Middle frontal gyrus (tissue), 1 donor: ENCODE results near the gene HARBI1.
A peak's percentile ranks its signal among the peaks of the same experiment; 100 is the strongest.

Experiments used
- DNase-seq: peaks from one replicate; pipeline ENCODE4 v3.0.0-alpha.2; 2015; ENCODE audit warnings: low spot score; ENCODE audit errors: extremely low spot score

The HARBI1 gene, protein sequence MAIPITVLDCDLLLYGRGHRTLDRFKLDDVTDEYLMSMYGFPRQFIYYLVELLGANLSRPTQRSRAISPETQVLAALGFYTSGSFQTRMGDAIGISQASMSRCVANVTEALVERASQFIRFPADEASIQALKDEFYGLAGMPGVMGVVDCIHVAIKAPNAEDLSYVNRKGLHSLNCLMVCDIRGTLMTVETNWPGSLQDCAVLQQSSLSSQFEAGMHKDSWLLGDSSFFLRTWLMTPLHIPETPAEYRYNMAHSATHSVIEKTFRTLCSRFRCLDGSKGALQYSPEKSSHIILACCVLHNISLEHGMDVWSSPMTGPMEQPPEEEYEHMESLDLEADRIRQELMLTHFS

DNA sequence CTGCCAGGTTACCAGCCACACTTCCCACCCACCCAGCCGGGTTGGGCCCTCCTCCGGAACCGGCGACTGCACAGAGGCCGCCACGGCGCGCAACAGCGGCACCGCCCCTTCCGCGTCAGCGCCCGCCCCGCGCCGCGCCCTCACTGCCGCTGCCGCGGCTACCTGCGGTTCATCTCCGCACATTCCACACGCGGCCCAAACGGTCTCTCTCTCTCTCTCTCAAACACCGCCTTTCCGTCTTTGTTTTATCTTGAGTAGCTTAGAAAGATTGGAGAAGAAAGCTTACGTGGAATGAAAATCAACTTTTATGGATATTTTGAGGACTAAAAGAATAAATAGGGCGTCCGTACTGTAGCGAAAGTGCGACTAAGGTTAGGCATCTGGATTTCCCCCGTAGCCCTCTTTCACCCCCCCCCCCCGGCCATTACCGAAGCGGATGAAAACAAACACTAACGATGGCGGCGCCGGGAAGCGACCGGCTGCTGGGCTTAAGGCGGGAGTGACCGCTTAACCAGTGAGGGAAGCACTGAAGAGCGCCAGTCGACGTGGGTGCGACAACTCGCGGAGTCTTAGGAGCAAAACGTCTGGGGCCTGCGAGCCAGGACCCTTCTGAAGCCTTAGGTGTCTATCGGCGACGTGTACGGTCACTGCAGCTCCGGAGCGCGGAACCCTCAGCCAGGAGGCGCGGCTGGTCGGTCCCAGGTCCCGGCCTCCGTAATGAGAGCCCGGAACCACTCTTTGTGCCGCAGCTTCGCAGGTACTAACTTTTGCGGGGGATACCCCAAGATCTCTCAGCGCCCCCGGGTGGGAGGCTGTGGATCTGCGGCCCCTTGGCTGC lies at the start of gene HARBI1, which contains the start of gene ATG13:
HARBI1 (minus strand) TSS at position 94 of the 838 bp plus-strand sequence. CDS start 990 bp downstream, outside the sequence.
ATG13 (plus strand) TSS at position 420 of the 838 bp plus-strand sequence. CDS start 26,739 bp downstream, outside the sequence.
- peak; percentile 80 for DNase-seq

DNA sequence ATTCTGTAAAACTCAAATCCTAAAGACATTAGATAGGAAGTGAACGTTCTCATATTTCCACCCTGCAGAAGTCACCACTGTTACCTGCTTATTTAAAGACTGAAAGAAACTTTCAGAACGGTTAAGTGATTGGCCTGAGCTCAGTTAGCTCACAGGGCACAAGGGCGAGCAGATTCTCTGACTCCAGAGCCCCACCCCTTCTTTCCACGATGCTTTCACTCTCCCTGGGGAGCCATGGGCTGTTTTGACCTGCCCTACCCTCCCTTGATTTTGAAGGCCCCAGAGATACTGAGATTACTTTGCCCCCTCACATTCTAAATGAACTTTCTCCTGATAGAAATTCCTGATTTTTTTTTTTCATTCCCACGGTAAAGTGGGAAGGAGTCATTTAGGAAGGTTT lies 49.5 kb upstream of the HARBI1 start:
- DNase-seq, result no peak

DNA sequence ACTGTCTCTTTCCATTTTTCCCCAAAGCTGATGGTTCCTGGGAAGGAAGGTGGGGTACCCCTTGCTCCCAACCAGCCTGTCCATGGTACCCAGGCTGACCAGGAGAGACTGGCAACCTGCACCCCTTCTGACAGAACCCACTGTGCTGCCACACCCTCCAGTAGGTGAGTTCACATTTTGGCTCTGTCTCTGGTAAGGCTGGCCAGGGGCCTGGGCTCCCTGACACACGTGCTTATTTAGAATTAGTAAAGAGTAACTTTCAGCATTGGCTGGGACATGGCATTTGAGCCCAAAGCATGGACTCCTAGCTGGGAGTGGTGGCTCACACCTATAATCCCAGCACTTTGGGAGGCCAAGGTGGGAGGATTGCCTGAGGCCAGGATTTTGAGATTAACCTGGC lies 48.3 kb upstream of the HARBI1 start:
- no peak for DNase-seq

DNA sequence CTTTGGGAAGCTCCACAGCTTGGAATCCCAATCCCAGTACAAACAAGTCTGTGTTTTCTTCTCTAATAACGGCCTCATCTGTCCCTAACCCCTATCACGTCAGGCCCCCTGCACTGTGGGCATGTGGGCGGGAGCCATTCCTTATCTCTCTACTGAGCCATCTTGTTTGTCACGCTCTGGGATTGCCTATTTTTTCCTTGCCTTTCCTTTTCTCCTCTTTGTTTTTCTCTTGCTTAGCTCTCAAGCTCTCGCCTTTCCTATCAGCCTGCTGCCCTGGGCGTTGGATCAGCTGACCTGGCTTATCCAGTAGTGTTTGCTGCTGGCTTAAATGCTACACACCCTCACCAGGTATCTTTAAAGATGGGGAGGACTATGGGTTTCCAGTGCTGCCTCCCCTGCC lies 47.6 kb upstream of the HARBI1 start:
- no peak for DNase-seq

DNA sequence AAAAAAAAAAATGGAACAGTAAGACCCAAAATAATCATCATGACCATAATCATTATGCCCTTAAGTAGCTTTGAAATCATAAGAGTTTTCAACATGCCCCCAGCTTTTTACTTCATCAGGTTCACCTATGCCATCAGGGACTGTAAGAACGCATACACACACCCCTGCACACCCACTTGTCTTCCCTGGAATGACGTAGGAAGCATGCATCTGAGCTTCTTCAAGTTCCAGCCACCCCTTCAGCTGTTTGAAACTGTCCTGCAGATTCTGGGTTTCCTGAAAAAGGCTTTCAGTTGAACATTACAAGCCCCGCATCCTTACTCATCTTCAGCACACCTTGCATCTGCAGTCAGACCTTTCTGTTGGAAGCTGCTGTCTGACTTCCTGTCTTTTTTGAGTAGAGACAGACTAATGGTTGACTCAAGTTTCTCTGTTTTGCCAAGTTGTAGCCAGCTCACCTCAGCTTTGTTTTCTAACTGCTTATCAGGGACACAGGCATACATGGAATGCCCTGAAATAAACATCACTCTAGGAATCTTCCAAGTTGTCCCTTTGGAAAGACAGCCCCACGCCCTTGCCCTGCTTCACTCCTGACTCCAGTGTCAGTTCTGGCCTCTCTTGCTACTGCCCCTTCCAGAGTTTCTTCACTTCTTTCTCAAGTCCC lies 46.4 kb upstream of the HARBI1 start:
- no peak for DNase-seq

DNA sequence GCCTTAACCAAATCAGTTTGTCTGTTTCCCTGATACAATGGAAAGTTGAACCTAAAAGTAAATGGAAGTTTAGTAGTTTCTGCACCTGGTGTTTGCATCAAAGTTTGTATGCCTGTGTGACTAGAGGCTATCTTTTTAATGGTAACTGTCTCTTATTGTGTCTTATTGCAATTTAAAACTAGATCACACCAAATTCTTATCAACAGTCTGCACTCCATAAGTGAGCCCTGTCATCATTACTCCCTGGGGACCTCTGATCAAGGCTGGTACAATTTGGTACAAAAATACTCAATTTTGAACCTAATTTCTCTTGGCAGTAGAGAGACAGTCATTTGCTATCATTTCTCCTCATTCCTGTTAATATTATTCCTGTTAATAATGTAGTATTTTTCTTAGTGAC lies 45.3 kb upstream of the HARBI1 start:
- DNase-seq, result no peak

DNA sequence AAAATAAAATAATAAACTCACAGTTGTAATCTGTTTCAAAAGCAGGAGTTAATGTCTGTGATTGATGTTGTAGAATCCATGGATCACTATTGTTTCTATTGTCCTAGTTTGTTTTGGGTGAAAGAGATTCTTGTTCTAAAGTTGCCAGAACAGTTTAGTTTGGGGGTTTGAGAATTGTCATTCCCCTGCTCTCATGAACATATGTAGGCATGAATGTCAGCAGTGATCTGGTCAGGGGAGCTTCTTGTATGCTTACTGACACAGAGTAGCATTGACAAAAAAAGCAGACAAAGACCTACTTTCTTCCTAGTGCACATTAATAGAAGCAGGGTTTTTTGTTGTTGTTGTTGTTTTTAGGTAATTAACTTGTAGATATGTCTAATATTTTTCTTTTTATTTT lies 44.8 kb upstream of the HARBI1 start:
- no peak for DNase-seq

DNA sequence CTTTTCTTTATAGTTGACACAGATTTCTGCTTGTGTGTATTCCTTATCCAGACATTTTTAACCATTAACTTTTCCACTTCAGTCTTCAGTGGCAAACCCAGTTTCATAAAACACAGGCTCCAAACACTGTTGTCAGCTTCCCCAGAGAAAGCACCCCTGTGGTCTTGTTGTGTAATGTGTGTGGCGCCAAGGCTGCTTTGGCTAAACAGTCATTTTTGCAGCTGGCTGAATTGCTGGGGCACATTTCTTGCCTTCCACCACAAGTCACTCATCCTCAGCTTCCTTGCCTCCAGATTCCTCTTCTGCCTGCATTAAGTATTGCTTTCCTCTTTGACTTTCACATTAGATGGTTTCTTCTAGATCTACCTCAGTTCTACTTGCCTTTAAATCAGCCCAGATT lies 42.9 kb upstream of the HARBI1 start:
- DNase-seq, result no peak

DNA sequence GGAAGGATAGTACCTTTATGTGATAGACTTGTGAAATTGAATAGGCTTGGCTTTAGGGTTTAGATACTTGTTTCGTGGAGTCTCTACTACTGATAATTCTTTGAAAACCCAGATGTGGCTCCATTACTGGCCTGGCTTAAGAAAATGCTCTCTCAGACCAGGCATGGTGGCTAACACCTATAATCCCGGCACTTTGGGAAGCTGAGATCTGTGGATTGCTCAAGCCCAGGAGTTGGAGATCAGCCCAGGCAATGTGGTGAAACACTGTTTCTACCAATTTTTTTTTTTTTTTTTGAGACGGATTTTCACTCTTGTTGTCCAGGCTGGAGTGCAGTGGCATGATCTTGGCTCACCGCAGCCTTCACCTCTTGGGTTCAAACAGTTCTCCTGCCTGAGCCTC lies 41.2 kb upstream of the HARBI1 start:
- DNase-seq, result no peak

DNA sequence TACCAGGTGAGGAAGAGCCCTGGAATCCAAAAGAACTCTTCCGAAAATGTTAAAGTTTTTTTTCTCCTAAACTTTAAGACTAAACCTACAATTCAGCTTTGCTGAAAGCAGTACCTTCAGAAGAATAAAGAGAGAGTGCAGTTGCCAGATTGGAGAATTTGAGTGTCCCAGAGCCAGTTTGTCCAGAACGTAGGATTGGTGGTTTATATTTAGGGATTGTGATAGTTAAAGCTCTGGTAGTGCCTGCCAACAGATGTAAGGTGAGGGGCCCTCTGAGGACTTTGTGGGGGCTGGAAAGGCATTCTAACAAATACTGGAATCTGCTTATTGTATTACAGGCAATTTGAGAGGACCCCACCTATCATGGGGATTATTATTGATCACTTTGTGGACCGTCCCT lies 40.2 kb upstream of the HARBI1 start:
- no peak for DNase-seq

DNA sequence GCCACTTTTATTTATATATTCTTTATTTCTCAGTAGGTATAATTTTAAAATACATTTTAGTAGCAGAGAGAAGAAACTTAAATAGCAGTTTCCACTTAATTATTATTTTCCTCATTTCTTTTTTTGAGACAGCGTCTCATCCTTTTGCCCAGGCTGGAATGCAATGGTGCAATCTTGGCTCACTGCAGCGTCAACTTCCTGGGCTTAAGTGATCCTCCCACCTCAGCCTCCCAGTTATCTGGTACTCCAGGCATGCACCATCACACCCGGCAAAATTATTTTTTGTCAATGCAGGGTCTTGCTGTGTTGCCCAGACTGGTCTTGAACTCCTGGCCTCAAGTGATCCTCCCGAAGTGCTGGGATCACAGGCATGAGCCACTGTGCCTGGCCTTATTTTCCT lies 38.6 kb upstream of the HARBI1 start:
- no peak for DNase-seq

DNA sequence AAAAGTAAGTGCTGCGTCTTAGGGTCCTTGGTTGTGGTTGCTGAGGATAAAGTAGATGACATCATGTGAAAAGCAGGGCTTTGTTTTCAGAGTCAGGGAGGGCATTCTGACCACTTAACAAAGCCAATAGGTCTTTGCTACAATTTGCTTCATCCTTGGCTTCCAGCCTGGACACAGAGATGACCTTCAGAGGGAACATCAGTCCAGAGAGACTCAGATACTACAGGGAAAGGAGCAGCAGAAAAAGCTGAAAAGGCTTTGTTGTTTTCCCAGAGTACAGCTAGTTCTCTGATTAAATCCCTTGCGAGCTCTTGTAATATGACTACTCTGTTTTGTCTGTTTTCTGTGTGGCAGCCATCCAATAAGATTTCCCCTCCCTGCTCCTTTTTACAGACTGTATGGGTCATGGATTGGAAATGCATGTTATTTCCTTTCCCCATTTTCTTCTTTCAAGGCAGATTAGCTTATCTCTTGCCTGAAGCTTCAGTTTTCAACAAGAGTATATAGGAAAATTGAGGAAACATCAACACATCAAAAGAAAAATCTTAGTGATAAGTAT lies 32.2 kb upstream of the HARBI1 start:
- peak; percentile 64 for DNase-seq

DNA sequence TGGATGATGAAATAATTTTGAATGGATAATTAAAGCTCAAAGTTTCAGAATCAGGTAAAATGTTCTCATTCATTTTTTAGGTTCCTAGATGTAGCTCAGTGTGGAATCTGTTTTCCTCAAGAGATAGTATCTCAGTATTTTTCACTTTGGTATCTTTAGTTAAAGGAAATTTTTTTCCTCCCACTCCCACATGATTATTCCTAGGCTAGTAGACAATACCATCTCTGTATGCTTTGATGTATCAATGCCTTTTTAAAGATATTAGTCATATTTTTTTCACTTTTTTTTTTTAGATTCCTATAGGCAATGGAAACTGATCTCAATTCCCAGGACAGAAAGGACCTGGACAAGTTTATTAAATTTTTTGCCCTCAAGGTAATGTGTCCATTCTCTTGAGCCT lies 27.0 kb upstream of the HARBI1 start:
- DNase-seq, result no peak

DNA sequence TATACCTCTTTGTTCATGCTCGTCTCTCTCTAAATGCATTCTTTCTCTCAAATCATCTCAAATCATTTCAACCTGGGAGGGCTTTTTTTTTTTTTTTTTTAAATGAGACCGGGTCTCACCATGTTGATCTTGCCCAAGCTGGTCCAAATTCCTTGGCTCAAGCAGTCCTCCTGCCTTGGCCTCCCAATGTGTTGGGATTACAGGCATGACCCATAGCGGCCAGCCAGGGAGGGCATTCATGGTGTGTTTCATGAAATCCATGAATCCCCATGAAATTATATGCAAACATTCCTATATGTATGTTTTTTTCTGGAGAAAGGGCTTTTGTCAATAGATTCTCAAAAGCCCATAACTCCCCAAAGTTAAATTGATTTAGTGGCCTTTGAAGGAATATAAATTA lies 26.5 kb upstream of the HARBI1 start:
- no peak for DNase-seq

DNA sequence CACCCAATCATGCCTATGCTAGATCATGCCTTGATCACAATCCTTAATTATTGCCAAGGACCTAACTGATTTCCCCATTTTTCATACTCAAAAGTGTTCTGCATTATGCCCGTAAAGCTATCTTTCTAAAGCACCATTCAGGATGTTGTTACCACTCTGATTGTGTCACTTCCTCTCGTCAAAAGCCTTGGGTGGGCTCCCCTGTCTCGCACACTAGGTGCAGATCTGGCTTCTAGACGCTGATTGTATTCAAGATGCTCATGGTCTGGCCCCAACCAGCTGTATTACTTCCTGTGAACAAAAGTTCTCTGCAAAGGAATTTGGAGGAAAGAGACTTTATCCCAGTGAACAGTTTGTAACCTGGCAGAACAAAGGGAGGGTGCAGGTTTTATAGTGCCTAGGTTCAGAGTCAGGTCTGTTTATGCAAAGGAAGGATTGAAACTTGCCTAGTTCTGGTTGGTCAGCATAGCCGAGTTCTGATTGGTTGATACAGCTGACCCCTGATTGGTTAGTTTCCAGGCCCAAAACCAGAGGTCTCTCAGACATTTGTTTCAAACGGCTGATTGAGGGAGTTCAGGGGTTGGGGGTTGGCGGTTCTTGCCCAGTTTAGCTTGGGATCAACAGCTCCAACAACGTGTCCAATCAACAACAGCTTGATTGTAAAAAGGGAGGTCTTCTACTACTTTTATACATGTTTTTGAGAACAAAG lies 25.8 kb upstream of the HARBI1 start:
- no peak for DNase-seq

DNA sequence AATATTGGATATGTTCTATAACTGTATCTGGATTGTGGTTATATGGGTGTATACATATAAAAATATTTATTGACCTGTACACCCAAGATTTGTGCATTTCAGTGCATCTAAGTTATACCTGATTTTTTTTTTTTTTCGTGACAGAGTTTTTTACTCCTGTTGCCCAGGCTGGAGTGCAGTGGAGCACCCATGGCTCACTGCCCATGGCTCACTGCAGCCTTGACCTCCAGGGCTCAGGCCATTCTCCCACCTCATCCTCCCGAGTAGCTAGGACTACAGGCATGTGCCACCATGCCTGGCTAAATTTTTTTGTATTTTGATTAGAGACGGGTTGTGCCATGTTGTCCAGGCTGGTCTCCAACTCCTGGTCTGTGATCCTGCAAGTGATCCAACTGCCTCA lies 24.6 kb upstream of the HARBI1 start:
- DNase-seq, result no peak

DNA sequence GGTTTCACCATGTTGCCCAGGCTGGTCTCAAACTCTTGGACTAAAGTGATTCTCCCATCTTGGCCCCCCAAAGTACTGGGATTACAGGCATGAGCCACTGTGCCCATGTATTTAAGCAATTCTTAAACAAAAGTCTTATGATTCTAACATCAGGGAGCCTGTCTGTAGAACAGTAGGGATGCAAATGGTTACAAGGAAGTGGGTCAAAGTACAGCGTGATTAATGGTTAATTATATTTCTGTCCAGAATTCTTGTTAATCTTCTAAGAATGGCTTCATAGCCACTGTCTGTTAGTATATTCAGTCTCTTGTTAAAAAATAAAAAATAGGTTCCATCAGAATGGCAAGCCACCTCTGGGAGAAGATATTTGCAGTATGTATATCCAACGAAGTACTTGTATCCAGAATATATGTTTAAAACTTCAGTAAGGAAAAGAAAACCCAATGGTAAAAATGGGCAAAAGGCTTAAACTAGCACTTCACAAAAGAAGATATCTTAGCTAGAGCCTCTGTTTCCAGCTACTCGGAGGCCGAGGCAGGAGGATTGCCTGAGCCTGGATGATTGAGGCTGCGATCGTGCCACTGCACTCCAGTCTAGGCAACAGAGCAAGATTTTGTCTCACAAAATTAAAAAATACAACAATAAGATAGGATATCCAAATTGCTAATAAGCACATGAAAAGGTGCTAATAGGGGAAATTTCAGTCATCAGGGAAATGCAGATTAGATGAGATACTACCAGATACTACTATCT lies 23.2 kb upstream of the HARBI1 start:
- DNase-seq, result no peak

DNA sequence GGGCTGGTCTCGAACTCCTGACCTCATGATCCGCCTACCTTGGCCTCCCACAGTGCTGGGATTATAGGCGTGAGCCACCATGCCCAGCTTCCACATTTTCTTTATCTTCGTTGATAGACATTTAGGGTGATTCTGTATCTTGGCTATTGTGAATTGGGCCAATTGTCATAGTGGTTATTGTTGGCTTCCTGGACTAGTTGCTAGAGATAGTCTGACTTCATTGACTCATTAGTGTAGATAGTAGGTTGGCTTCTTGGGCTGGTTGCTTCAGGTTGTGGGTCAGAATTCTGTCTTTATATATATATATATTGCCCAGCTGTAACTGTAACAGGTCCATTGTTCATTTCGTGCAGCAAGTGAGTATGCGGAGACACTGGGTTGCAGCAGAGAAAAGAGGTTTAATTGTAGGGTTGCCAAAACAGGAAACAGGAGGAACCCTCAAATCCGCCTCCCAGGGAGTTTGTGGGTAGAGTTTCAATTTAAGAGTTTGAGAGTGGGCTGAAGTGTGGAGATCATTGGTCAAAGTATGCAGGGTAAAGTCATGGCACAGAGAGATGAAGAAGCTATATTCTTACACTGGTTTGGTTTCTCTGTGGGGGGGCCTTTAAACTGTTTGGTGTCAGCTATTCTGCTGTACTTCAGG lies 22.3 kb upstream of the HARBI1 start:
- DNase-seq, result no peak

DNA sequence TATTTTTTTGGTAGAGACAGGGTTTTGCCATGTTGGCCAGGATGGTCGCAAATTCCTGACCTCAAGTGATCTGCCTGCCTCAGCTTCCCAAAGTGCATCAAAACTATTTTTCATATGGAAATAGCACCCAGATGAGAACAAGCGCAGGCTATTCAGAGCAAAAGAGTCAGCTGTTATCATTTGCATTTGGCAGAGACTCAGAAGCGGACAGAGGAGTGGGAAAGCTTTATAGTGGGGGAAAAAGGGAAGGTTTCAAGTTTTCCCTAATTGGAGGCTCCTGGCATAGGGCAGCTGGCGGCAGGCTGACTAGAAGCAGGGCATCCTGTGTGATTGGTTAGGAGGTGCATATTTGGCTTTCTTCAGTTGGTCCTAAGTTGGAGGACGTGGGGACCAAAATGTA lies 20.5 kb upstream of the HARBI1 start:
- no peak for DNase-seq
